ENCODE results near the gene LONP2. TPM values are rescaled to one million over a fixed set of nuclear protein-coding genes. Genes with fewer than 3 reads are reported as not detected.
"Not testable (repeated sequence)": the region's sequence is repeated elsewhere in the genome, so short reads cannot be mapped to it uniquely, and the experiment has no call there.

LONP2 gene
- total RNA-seq, 1 donor from 2014 or later, result 67.8 TPM

DNA sequence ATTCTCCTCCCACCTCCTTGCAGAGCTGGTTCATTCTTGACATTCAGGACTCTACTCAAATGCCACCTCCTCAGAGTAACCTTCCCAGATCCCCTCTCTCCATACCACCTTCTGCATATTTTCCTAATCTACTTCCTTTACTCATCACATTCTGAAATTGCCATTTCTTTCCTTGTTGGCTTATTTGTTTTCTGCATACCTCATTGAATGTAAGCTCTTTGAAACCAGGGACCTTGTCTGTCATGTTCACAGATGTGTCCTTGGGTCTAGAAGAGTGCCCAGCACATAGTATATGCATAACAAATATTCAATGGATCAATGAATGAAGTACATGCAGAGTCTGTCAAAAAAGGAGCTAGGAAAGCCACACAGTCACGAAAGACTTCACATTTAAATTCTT is 7.8 kb upstream of the LONP2 start:
- H3K9me3 ChIP-seq (replicated peaks), result no peaks in the 10 kb centered on the region
- H3K27me3 ChIP-seq (ENCODE audit: low read depth), result no peaks in the 10 kb centered on the region
- H3K27ac ChIP-seq (replicated peaks), result no peak overlapping the region
- TF ChIP-seq CTCF (IDR thresholded peaks at IDR 0.05; ENCODE audit: borderline replicate concordance), result no peak
- peaks cover 19% of the 10 kb centered on the region for H3K4me1 ChIP-seq
- intact Hi-C loops (cut with micrococcal nuclease), result no loop called here
- DNase-seq, result no peak
- H3K4me3 ChIP-seq, result no peak overlapping the region
- no peaks in the 10 kb centered on the region for H3K36me3 ChIP-seq

DNA sequence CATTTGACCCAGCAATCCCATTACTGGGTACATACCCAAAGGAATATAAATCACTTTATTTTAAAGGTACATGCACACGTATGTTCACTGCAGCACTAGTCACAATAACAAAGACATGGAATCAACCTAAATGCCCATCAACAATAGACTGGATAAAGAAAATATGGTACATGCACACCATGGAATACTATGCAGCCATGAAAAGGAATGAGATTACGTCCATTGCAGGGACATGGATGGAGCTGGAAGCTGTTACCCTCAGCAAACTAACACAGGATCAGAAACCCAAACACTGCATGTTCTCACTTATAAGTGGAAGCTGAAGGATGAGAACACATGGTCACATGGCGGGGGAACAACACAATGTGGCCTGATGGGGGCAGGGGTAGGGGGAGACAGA is 4.0 kb upstream of the LONP2 start:
- H3K9me3 ChIP-seq (replicated peaks); intact Hi-C loops (cut with micrococcal nuclease); H3K4me3 ChIP-seq; DNase-seq; H3K36me3 ChIP-seq; H3K27me3 ChIP-seq (ENCODE audit: low read depth); H3K27ac ChIP-seq (replicated peaks): not testable (repeated sequence)
- peaks cover 30% of the 10 kb centered on the region for H3K4me1 ChIP-seq

- peak overlapping the region; percentile 98 for H3K4me3 ChIP-seq
- H3K36me3 ChIP-seq, result no peaks in the 10 kb centered on the region
- intact Hi-C loops (cut with micrococcal nuclease), result no loop called here
- TF ChIP-seq CTCF (IDR thresholded peaks at IDR 0.05; ENCODE audit: borderline replicate concordance), result no peak
- no peaks in the 10 kb centered on the region for H3K9me3 ChIP-seq (replicated peaks)
- no peak for DNase-seq
- peaks cover 52% of the 10 kb centered on the region for H3K4me1 ChIP-seq
- H3K27ac ChIP-seq (replicated peaks), result peak overlapping the region; percentile 92
- no peaks in the 10 kb centered on the region for H3K27me3 ChIP-seq (ENCODE audit: low read depth)
These were observed 729 bp downstream of the LONP2 start for GRCh38 chr16:48244863-48245195.

GRCh38 chr16:48246066-48246465 is 2.0 kb downstream of the LONP2 start:
- intact Hi-C loops (cut with micrococcal nuclease), result no loop called here
- H3K4me3 ChIP-seq, result peak overlapping the region; percentile 98
- H3K9me3 ChIP-seq (replicated peaks), result no peaks in the 10 kb centered on the region
- H3K27me3 ChIP-seq (ENCODE audit: low read depth), result no peaks in the 10 kb centered on the region
- H3K27ac ChIP-seq (replicated peaks), result no peak overlapping the region
- TF ChIP-seq CTCF (IDR thresholded peaks at IDR 0.05; ENCODE audit: borderline replicate concordance), result no peak
- H3K4me1 ChIP-seq, result peaks cover 60% of the 10 kb centered on the region
- DNase-seq, result no peak
- H3K36me3 ChIP-seq, result no peaks in the 10 kb centered on the region

DNA sequence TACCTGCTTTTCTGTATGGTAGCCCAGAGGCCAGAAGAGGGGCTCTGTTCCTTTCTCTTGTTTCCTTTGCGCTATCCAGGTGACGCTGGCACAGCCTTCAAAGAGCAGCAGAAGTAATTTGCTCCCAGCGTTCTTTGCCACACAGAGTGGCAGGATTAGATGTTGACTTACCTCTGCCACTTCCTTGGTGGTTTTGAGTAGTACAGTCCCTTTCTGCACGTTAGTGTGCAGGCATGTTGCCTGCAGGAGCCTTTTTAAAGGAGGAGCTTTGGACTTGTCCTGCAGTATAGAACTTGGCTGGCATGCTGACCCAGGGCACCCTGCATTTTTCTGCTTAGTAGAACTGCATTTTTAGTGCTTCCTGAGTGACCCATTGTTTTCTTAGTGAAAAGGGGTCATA is 3.2 kb downstream of the LONP2 start, which contains the start of gene ABCC11:
Gene ABCC11, minus strand, starts transcription at position 229 of the 400 bp plus-strand sequence. CDS start 15,618 bp downstream, outside the sequence.
- Histone ChIP-seq H3K4me1 (peaks cover 73% of the 10 kb centered on the region), H3K27ac (replicated peaks) (no peak within 1 kb of the TSS), H3K36me3 (peaks cover 4% of the 10 kb centered on the region), H3K4me3 (peak within 1 kb of the TSS; percentile 98), H3K9me3 (replicated peaks) (no peaks in the 10 kb centered on the region), H3K27me3 (ENCODE audit: low read depth) (no peaks in the 10 kb centered on the region)
- no peak for DNase-seq
- TF ChIP-seq CTCF (IDR thresholded peaks at IDR 0.05; ENCODE audit: borderline replicate concordance), result no peak
- intact Hi-C loops (cut with micrococcal nuclease), result no loop called here

DNA sequence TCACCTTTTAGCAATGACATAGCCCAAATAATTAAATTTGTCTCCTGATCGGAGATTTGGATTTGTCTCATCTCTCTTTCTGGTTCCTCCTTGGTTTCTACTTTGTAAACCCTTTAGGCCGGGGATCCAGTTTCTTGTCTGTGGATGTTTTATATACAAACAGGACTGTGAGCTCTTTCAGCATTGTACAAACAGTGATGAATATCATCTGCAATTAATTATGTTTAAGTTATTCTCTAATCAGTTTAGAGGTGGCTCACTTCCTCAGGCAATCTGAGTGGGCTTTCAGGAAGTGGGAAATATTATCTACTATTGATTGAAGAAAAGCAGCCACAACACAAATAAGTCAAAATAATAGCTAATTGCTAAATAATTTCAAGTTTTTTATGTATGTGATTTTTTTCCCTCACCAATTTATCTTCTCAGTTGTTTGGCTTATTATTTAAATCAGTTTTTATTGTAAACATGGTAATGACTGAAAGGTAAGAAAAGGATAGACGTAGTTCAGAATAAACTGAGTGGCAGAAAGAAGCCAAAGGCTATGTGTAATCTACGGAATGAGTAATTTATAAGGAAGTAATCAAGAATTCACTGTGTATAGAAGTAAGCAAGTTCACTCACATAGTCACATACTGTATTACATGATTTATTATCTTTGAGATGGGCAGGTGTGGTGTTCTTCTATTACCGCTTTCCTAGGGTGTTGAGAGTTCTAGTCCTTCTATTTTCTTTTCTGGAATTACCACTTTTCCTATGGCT is 6.6 kb downstream of the LONP2 start:
- intact Hi-C loops (cut with micrococcal nuclease), result no loop called here
- Histone ChIP-seq H3K27me3 (ENCODE audit: low read depth) (no peaks in the 10 kb centered on the region), H3K4me3 (no peak overlapping the region), H3K9me3 (replicated peaks) (no peaks in the 10 kb centered on the region), H3K27ac (replicated peaks) (no peak overlapping the region), H3K36me3 (peaks cover 38% of the 10 kb centered on the region), H3K4me1 (peaks cover 56% of the 10 kb centered on the region)
- no peak for DNase-seq
- TF ChIP-seq CTCF (IDR thresholded peaks at IDR 0.05; ENCODE audit: borderline replicate concordance), result no peak
